Thoracic aorta (tissue), 2 donors: ENCODE results near the gene OPN1SW. TPM values are rescaled to one million over a fixed set of nuclear protein-coding genes. Genes with fewer than 3 reads are reported as not detected.
A peak's percentile ranks its signal among the peaks of the same experiment; 100 is the strongest.

Source experiments
- ATAC-seq: fragments of 150-250 bp; one replicate; pipeline ENCODE4 v1.8.0; 2017; ENCODE audit warnings: low read depth; ENCODE audit not compliant: insufficient number of reproducible peaks, low FRiP score
- DNase-seq: peaks from one replicate; pipeline ENCODE4 v3.0.0-alpha.2; 2020; ENCODE audit warnings: low spot score
- H3K27ac ChIP-seq, 2 donors: fragments of 200-600 bp; sonication (generic); 1 replicate in 1 of 2; 2 replicates in 1 of 2; pipeline ENCODE4 v1.5.1; 2016; ENCODE audit warnings: mild to moderate bottlenecking in 2 of 2, moderate library complexity in 2 of 2
- H3K27me3 ChIP-seq: fragments of 200-600 bp; sonication (generic); replicated peaks from 2 replicates; pipeline ENCODE4 v1.6.0; 2016; ENCODE audit warnings: mild to moderate bottlenecking; ENCODE audit not compliant: insufficient read depth
- H3K36me3 ChIP-seq: fragments of 200-600 bp; sonication (generic); one replicate; pipeline ENCODE4 v1.5.1; 2016
- H3K4me1 ChIP-seq, 2 donors: fragments of 200-600 bp; sonication (generic); 1 replicate in 1 of 2; 2 replicates in 1 of 2; pipeline versions ENCODE4 v1.5.1 to v1.6.0; 2016; ENCODE audit warnings: low read depth in 2 of 2, mild to moderate bottlenecking in 1 of 2; ENCODE audit not compliant: control insufficient read depth in 1 of 2
- H3K4me3 ChIP-seq: fragments of 200-600 bp; sonication (generic); 2 replicates; pipeline ENCODE4 v1.5.1; 2016; ENCODE audit warnings: mild to moderate bottlenecking
- H3K9me3 ChIP-seq: fragments of 200-600 bp; sonication (generic); 2 replicates; pipeline ENCODE4 v1.5.1; 2016
- total RNA-seq, 2 donors: library from RNA; depleted of rRNA; stranded (reverse); fragments of >200 nt; gene quantifications; one replicate each; pipeline versions ENCODE4 v1.1.0 to v1.2.3, GENCODE V29; 2016
- TF ChIP-seq, protein P1 (sequence below): fragments of 200-600 bp; sonication (generic); IDR thresholded peaks from one replicate; pipeline ENCODE4 v1.5.1; 2019; ENCODE audit warnings: antibody characterized with exemption

OPN1SW gene
- total RNA-seq, 2 donors from 2014 or later = not detected

DNA sequence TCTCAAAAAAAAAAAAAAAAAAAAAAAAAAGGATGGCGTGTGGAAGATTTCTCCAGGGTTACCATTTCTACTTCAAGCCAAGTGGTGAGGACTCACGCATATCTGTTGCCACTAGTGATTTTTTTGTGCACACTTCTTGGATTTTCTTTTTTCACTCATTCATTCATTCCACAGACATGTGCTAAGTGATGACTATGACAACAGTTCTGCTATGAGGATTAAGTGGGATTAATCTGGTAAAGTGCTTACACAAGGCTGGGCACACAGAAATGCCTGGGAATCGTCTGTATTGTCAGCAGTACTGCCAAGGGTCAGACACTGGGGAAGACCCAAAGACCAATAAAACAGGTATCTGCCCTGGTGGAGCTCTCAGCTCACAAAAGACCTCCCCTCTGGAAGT lies 6.3 kb upstream of the OPN1SW start:
- H3K27ac ChIP-seq = peak overlapping the region in 1 of 2 donors; percentile 70

DNA sequence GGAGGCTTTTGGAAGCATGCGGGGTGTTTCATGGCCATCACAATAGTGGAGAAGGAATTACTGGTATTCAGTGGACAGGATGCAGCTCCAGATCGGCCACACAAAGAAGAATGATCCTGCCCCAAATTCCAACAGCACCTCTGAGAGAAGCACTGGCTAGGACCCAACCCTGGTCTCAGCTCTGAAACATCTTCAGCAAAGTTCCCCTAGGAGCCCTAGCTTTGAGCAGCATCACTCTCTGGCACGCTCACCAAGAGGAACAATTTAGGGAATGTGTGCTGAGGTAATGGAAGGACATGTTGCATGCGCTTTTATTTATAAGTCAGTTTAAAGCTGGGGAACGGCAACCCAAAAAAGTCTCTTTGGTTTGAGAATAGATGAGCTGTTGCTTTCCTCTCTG lies 5.5 kb upstream of the OPN1SW start:
- H3K9me3 ChIP-seq = no peaks in the 10 kb centered on the region
- no peak overlapping the region for H3K4me3 ChIP-seq
- no peak for DNase-seq
- TF ChIP-seq, protein P1, sequence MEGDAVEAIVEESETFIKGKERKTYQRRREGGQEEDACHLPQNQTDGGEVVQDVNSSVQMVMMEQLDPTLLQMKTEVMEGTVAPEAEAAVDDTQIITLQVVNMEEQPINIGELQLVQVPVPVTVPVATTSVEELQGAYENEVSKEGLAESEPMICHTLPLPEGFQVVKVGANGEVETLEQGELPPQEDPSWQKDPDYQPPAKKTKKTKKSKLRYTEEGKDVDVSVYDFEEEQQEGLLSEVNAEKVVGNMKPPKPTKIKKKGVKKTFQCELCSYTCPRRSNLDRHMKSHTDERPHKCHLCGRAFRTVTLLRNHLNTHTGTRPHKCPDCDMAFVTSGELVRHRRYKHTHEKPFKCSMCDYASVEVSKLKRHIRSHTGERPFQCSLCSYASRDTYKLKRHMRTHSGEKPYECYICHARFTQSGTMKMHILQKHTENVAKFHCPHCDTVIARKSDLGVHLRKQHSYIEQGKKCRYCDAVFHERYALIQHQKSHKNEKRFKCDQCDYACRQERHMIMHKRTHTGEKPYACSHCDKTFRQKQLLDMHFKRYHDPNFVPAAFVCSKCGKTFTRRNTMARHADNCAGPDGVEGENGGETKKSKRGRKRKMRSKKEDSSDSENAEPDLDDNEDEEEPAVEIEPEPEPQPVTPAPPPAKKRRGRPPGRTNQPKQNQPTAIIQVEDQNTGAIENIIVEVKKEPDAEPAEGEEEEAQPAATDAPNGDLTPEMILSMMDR = no peak
- H3K27me3 ChIP-seq = no peaks in the 10 kb centered on the region
- H3K36me3 ChIP-seq = no peaks in the 10 kb centered on the region
- H3K27ac ChIP-seq = peak overlapping the region; percentile 60 to 70
- ATAC-seq = peak; percentile 51
- H3K4me1 ChIP-seq = peaks cover 17 to 28% of the 10 kb centered on the region in 2 donors

More for the DNA sequence above, 6.3 kb upstream of the OPN1SW start:
- Histone ChIP-seq H3K9me3 (no peaks in the 10 kb centered on the region), H3K4me1 (peaks cover 17 to 28% of the 10 kb centered on the region in 2 donors), H3K27me3 (no peaks in the 10 kb centered on the region), H3K4me3 (no peak overlapping the region), H3K36me3 (no peaks in the 10 kb centered on the region)
- DNase-seq (no peak), ATAC-seq (no peak)
- TF ChIP-seq, protein P1 = no peak

DNA sequence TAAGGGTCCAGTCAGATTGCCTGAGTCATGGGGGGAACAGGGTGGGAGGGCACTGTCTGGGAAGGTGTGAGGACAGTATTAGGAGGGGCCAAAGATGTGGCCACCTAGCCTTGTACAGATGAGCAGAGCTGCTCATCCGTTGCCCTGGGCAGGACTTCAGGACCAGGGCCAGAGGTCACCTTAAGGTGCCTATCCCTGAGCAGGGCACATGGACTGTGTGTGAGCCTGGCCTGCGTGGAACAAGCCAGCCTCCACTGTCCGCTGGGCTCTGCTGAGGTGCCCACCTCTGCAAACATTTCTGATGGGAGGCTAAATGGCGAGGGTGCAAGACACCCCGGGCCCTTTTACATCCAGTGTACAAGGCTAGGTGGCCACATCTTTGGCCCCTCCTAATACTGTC lies 3.4 kb upstream of the OPN1SW start:
- H3K27me3 ChIP-seq = no peaks in the 10 kb centered on the region
- DNase-seq = no peak
- H3K36me3 ChIP-seq = peaks cover 5% of the 10 kb centered on the region
- TF ChIP-seq, protein P1 = no peak
- H3K27ac ChIP-seq = no peak overlapping the region
- ATAC-seq = no peak
- H3K9me3 ChIP-seq = no peaks in the 10 kb centered on the region
- H3K4me1 ChIP-seq = peaks cover 17 to 27% of the 10 kb centered on the region in 2 donors
- no peak overlapping the region for H3K4me3 ChIP-seq

DNA sequence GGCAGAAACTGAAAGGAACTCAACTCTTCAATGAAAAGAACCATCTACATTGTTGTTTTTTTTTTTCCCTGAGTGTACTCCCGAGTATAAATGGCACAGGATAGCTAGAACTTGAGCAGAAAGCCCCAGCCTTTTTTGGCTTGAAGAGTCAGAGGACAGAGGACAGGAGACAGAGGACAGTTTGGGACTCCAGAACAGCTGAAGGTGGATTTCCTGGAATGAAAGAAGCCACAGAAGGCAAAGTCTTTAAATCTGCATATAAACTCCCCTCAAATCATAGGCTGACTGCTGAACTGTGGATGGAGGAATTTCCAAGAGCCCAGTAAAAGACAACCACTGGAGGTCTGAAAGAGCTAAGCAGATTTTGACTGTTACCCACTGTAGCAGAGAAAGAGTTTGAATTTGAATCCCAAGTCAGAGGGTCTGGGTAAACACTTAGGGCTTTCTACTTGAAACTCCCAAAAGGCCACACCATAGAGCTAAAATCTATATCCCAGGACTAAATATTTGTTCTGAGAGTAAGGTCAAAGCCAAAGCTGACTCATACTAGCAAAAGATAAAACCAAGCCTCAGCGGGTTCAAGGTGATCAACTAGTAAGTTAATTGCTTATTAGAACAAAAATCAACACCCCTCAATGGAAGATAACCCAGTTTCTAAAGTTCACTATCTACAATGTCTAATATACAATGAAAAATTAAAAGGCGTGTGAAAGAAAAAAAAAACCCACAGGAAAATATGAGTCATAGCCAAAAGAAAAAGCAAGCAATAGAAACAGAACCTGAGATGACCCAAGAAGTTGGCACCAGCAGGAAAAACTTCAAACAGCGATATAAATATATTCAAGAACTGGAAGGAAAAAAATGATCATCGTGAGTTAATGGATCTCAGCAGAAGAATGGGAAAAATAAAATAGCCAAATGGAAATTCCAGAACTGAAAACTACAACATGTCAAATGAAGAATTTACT lies 1.8 kb upstream of the OPN1SW start:
- H3K27ac ChIP-seq = peak overlapping the region in 1 of 2 donors; percentile 65

DNA sequence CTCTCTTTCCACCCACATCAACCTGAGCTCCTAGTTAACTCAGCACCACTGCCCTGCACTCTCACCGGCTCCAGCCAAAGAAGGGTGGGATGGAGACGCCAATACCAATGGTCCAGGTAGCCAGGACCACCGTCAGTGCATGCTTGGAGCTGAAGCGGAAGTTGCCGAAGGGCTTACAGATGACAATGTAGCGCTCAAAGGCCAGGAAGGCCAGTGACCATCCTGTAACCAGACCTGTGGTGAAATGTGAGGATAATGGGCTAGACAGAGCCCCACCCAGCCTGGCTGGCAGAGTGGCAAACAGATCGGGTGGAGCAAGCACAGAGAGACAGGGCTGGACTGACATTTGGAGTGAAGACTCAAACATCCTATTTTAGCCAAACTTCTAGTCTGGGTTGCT lies 673 bp downstream of the OPN1SW start:
- ATAC-seq = no peak
- peaks cover 14% of the 10 kb centered on the region for H3K36me3 ChIP-seq
- DNase-seq = no peak

More for the DNA sequence above, 1.8 kb upstream of the OPN1SW start:
- ATAC-seq = peak; percentile 42
- H3K36me3 ChIP-seq = peaks cover 5% of the 10 kb centered on the region
- peaks cover 10 to 17% of the 10 kb centered on the region in 2 donors for H3K4me1 ChIP-seq
- no peaks in the 10 kb centered on the region for H3K9me3 ChIP-seq
- no peak overlapping the region for H3K4me3 ChIP-seq
- no peak for DNase-seq
- TF ChIP-seq, protein P1 = no peak
- H3K27me3 ChIP-seq = no peaks in the 10 kb centered on the region

More for the DNA sequence above, 673 bp downstream of the OPN1SW start:
- TF ChIP-seq, protein P1 = no peak
- H3K4me3 ChIP-seq = no peak overlapping the region
- H3K9me3 ChIP-seq = no peaks in the 10 kb centered on the region
- no peaks in the 10 kb centered on the region for H3K4me1 ChIP-seq
- H3K27me3 ChIP-seq = no peaks in the 10 kb centered on the region
- no peak overlapping the region for H3K27ac ChIP-seq
